Liver (tissue), 9 donors: ENCODE measurements around the gene SLC39A12. TPM values are rescaled to one million over a fixed set of nuclear protein-coding genes. Genes with fewer than 3 reads are reported as not detected.
"Not testable (repeated sequence)": the region's sequence is repeated elsewhere in the genome, so short reads cannot be mapped to it uniquely, and the experiment has no call there.

Experiments used
- DNase-seq: peaks from one replicate; pipeline ENCODE4 v3.0.0-alpha.2; 2017; ENCODE audit warnings: low spot score
- H3K27ac ChIP-seq, 2 donors: one replicate each; pipeline ENCODE4 v1.7.0; 2013; ENCODE audit warnings: inconsistent platforms in 2 of 2, low read length in 2 of 2, control low read depth in 1 of 2, low read depth in 1 of 2, mild to moderate bottlenecking in 1 of 2
- H3K27me3 ChIP-seq, 4 donors: one replicate each; pipeline versions ENCODE4 v1.6.1 to v1.7.0; 2013; ENCODE audit warnings: low read length in 3 of 4, inconsistent platforms in 1 of 4, mild to moderate bottlenecking in 1 of 4, moderate library complexity in 1 of 4; ENCODE audit not compliant: control insufficient read depth in 4 of 4, insufficient read depth in 4 of 4
- H3K36me3 ChIP-seq, 4 donors: one replicate each; pipeline versions ENCODE4 v1.6.1 to v1.7.0; 2013; ENCODE audit warnings: low read length in 3 of 4, mild to moderate bottlenecking in 3 of 4, low read depth in 1 of 4, moderate library complexity in 1 of 4; ENCODE audit not compliant: control insufficient read depth in 4 of 4, insufficient read depth in 3 of 4
- H3K4me1 ChIP-seq, 4 donors: one replicate each; pipeline versions ENCODE4 v1.6.1 to v1.7.0; 2013; ENCODE audit warnings: low read length in 3 of 4, mild to moderate bottlenecking in 3 of 4, moderate library complexity in 1 of 4; ENCODE audit not compliant: control insufficient read depth in 4 of 4, insufficient read depth in 4 of 4
- H3K4me3 ChIP-seq, 3 donors: one replicate each; pipeline versions ENCODE4 v1.6.1 to v1.7.0; 2013; ENCODE audit warnings: low read length in 3 of 3, control low read depth in 1 of 3, low read depth in 1 of 3, mild to moderate bottlenecking in 1 of 3
- H3K9ac ChIP-seq, 2 donors: one replicate each; pipeline ENCODE4 v1.7.0; 2013; ENCODE audit warnings: low read length in 2 of 2, mild to moderate bottlenecking in 2 of 2, moderate library complexity in 2 of 2, control low read depth in 1 of 2, low read depth in 1 of 2
- H3K9me3 ChIP-seq, 4 donors: one replicate each; pipeline versions ENCODE4 v1.6.1 to v1.7.0; 2013; ENCODE audit warnings: low read length in 3 of 4; ENCODE audit not compliant: control insufficient read depth in 4 of 4
- CTCF ChIP-seq: fragments of 150-350 bp; IDR thresholded peaks from 2 replicates; pipeline ENCODE4 v1.5.1; 2017; ENCODE audit warnings: improper control_type of control experiment, low read depth, low read length; ENCODE audit not compliant: missing input control
- EGR1 ChIP-seq, 2 donors: IDR thresholded peaks; 2 replicates each; pipeline ENCODE4 v1.6.1; 2016 to 2018; ENCODE audit warnings: antibody characterized with exemption in 2 of 2, low read depth in 2 of 2
- FOXA1 ChIP-seq: IDR thresholded peaks from 2 replicates; pipeline ENCODE4 v1.6.1; 2016; ENCODE audit warnings: antibody characterized with exemption
- FOXA2 ChIP-seq: IDR thresholded peaks from 2 replicates; pipeline ENCODE4 v1.6.1; 2016; ENCODE audit warnings: antibody characterized with exemption
- GABPA ChIP-seq, 2 donors: IDR thresholded peaks in 1 of 2; conservative IDR thresholded peaks in 1 of 2; 2 replicates each; pipeline ENCODE4 v1.6.1; 2016; ENCODE audit warnings: antibody characterized with exemption in 2 of 2, mild to moderate bottlenecking in 1 of 2, moderate library complexity in 1 of 2
- HNF4A ChIP-seq, 2 donors: conservative IDR thresholded peaks; 2 replicates each; pipeline ENCODE4 v1.6.1; 2016; ENCODE audit warnings: antibody characterized with exemption in 2 of 2, mild to moderate bottlenecking in 2 of 2
- HNF4G ChIP-seq: IDR thresholded peaks from 2 replicates; pipeline ENCODE4 v1.6.1; 2016; ENCODE audit warnings: antibody characterized with exemption
- JUND ChIP-seq, 2 donors: IDR thresholded peaks; 2 replicates each; pipeline ENCODE4 v1.6.1; 2016; ENCODE audit warnings: antibody characterized with exemption in 2 of 2
- MAX ChIP-seq: IDR thresholded peaks from 2 replicates; pipeline ENCODE4 v1.6.1; 2016; ENCODE audit warnings: antibody characterized with exemption
- NR2F2 ChIP-seq: IDR thresholded peaks from 2 replicates; pipeline ENCODE4 v1.6.1; 2016; ENCODE audit warnings: antibody characterized with exemption
- RAD21 ChIP-seq, 2 donors: IDR thresholded peaks; 2 replicates each; pipeline ENCODE4 v1.6.1; 2016; ENCODE audit warnings: antibody characterized with exemption in 2 of 2, mild to moderate bottlenecking in 2 of 2
- RXRA ChIP-seq, 2 donors: IDR thresholded peaks; 2 replicates each; pipeline ENCODE4 v1.6.1; 2017 to 2018; ENCODE audit warnings: antibody characterized with exemption in 2 of 2, mild to moderate bottlenecking in 1 of 2
- SP1 ChIP-seq: IDR thresholded peaks from 2 replicates; pipeline ENCODE4 v1.6.1; 2018; ENCODE audit warnings: antibody characterized with exemption, mild to moderate bottlenecking
- TAF1 ChIP-seq: conservative IDR thresholded peaks from 2 replicates; pipeline ENCODE4 v1.6.1; 2016; ENCODE audit warnings: antibody characterized with exemption, mild to moderate bottlenecking
- YY1 ChIP-seq: IDR thresholded peaks from 2 replicates; pipeline ENCODE4 v1.6.1; 2016; ENCODE audit warnings: antibody characterized with exemption, mild to moderate bottlenecking
- WGBS: extraction: QIAGEN DNeasy Blood & Tissue Kit; methylation state at CpG from one replicate; pipeline ENCODE4 v1.1.7; 2013; 5-methylcytosine and 5-hydroxymethylcytosine counted together
- polyA plus RNA-seq, 2 donors: library from polyadenylated mRNA; stranded (reverse) in 1 of 2; unstranded in 1 of 2; fragments of 200-250 nt in 1 of 2; fragments of >200 nt in 1 of 2; fragmentation: Nextera tagmentation in 1 of 2; extraction: Ambion mirVana in 1 of 2; gene quantifications; one replicate each; pipeline versions ENCODE4 v1.2.1 to v1.2.3, GENCODE V29; 2013 to 2015
- total RNA-seq, 2 donors: library from RNA; depleted of rRNA; stranded (reverse); fragments of >200 nt; gene quantifications; one replicate each; pipeline ENCODE4 v1.2.3, GENCODE V29; 2014
- TF ChIP-seq, protein P1 (sequence below): IDR thresholded peaks from 2 replicates; pipeline ENCODE4 v1.6.1; 2016; ENCODE audit warnings: antibody characterized with exemption, mild to moderate bottlenecking
- TF ChIP-seq, protein P2 (sequence below): IDR thresholded peaks from 2 replicates; pipeline ENCODE4 v1.6.1; 2016; ENCODE audit warnings: antibody characterized with exemption
- TF ChIP-seq, protein P3 (sequence below): IDR thresholded peaks from 2 replicates; pipeline ENCODE4 v1.6.1; 2016; ENCODE audit warnings: antibody characterized with exemption
- donor health status: healthy.
- donor health status: healthy.
- donor health status: healthy.
- donor health status: healthy.
- donor health status: healthy.

Gene SLC39A12
- total and polyA plus RNA-seq, 4 donors = 0.05 to 0.08 TPM; not detected in 2

GRCh38 chr10:17943033-17943745, 8.5 kb upstream of the SLC39A12 start:
- no peak overlapping the region for H3K27ac ChIP-seq
- no peak overlapping the region for H3K4me3 ChIP-seq
- H3K27me3 ChIP-seq = peaks cover 0 to 4% (median 0%) of the 10 kb centered on the region in 4 donors
- no peaks in the 10 kb centered on the region for H3K36me3 ChIP-seq
- no peaks in the 10 kb centered on the region for H3K4me1 ChIP-seq
- no peak for DNase-seq
- peaks cover 0 to 2% (median 0%) of the 10 kb centered on the region in 4 donors for H3K9me3 ChIP-seq
- 62% methylated on average over 3 of the region's 3 CpGs for WGBS
- TF ChIP-seq TAF1 = no peak
- TF ChIP-seq, protein P1, sequence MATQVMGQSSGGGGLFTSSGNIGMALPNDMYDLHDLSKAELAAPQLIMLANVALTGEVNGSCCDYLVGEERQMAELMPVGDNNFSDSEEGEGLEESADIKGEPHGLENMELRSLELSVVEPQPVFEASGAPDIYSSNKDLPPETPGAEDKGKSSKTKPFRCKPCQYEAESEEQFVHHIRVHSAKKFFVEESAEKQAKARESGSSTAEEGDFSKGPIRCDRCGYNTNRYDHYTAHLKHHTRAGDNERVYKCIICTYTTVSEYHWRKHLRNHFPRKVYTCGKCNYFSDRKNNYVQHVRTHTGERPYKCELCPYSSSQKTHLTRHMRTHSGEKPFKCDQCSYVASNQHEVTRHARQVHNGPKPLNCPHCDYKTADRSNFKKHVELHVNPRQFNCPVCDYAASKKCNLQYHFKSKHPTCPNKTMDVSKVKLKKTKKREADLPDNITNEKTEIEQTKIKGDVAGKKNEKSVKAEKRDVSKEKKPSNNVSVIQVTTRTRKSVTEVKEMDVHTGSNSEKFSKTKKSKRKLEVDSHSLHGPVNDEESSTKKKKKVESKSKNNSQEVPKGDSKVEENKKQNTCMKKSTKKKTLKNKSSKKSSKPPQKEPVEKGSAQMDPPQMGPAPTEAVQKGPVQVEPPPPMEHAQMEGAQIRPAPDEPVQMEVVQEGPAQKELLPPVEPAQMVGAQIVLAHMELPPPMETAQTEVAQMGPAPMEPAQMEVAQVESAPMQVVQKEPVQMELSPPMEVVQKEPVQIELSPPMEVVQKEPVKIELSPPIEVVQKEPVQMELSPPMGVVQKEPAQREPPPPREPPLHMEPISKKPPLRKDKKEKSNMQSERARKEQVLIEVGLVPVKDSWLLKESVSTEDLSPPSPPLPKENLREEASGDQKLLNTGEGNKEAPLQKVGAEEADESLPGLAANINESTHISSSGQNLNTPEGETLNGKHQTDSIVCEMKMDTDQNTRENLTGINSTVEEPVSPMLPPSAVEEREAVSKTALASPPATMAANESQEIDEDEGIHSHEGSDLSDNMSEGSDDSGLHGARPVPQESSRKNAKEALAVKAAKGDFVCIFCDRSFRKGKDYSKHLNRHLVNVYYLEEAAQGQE = no peak
- no peak for TF ChIP-seq GABPA (IDR thresholded peaks at IDR 0.05 in 1 of 2, conservative IDR thresholded peaks at IDR 0.05 in 1 of 2)
- no peak for TF ChIP-seq FOXA2
- TF ChIP-seq RAD21 (IDR thresholded peaks at IDR 0.05) = no peak
- TF ChIP-seq SP1 = no peak
- no peak for TF ChIP-seq FOXA1
- no peak for TF ChIP-seq YY1
- no peak for TF ChIP-seq JUND (IDR thresholded peaks at IDR 0.05)
- TF ChIP-seq RXRA (IDR thresholded peaks at IDR 0.05) = no peak
- no peak for TF ChIP-seq HNF4G
- TF ChIP-seq EGR1 (IDR thresholded peaks at IDR 0.05; ENCODE audit: low read depth in 2 of 2) = no peak
- TF ChIP-seq, protein P2, sequence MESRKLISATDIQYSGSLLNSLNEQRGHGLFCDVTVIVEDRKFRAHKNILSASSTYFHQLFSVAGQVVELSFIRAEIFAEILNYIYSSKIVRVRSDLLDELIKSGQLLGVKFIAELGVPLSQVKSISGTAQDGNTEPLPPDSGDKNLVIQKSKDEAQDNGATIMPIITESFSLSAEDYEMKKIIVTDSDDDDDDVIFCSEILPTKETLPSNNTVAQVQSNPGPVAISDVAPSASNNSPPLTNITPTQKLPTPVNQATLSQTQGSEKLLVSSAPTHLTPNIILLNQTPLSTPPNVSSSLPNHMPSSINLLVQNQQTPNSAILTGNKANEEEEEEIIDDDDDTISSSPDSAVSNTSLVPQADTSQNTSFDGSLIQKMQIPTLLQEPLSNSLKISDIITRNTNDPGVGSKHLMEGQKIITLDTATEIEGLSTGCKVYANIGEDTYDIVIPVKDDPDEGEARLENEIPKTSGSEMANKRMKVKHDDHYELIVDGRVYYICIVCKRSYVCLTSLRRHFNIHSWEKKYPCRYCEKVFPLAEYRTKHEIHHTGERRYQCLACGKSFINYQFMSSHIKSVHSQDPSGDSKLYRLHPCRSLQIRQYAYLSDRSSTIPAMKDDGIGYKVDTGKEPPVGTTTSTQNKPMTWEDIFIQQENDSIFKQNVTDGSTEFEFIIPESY = no peak
- no peak for TF ChIP-seq HNF4A (conservative IDR thresholded peaks at IDR 0.05)
- TF ChIP-seq NR2F2 = no peak
- no peak for TF ChIP-seq MAX
- no peak for TF ChIP-seq CTCF
- TF ChIP-seq, protein P3, sequence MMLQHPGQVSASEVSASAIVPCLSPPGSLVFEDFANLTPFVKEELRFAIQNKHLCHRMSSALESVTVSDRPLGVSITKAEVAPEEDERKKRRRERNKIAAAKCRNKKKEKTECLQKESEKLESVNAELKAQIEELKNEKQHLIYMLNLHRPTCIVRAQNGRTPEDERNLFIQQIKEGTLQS = no peak
- H3K9ac ChIP-seq = no peak overlapping the region

GRCh38 chr10:17950269-17950668, 1.4 kb upstream of the SLC39A12 start:
- H3K9me3 ChIP-seq, H3K4me1 ChIP-seq, H3K9ac ChIP-seq, H3K36me3 ChIP-seq, DNase-seq, H3K4me3 ChIP-seq, H3K27me3 ChIP-seq, H3K27ac ChIP-seq: not testable (repeated sequence)
- WGBS = 74% methylated on average over 7 of the region's 7 CpGs
